Measurements from ENCODE around the gene TRAPPC2L. TPM values are rescaled to one million over a fixed set of nuclear protein-coding genes. Genes with fewer than 3 reads are reported as not detected.
A peak's percentile ranks its signal among the peaks of the same experiment; 100 is the strongest.

The TRAPPC2L gene
- total and polyA plus RNA-seq, 12 donors = 37.5 to 63.3 (median 50.9) TPM

- H3K27ac ChIP-seq = peak overlapping the region; percentile 87 to 97 (median 94)
- DNase-seq = peak; percentile 72 to 80
- peak in 1 of 9 donors; percentile 10 for TF ChIP-seq CTCF (IDR thresholded peaks at IDR 0.05)
- H3K4me1 ChIP-seq = peaks cover 12 to 40% (median 30%) of the 10 kb centered on the region in 9 donors
- no peaks in the 10 kb centered on the region for H3K9me3 ChIP-seq
- H3K36me3 ChIP-seq = peaks cover 0 to 30% (median 0%) of the 10 kb centered on the region in 9 donors
- 4 to 5% methylated on average over 62 to 65 of the region's 65 CpGs for WGBS, 2 donors
- H3K4me3 ChIP-seq = peak overlapping the region; percentile 43 to 94 (median 80)
- intact Hi-C loops (cut with DNase I) = loop anchor here in 8 of 10 donors (2.0 to 10.0 kb wide), 9 partner anchors 46 to 406 kb away; partner anchors contain the start of genes GALNS (in 4 of the 8), TRAPPC2L (in 4 of the 8), CDH15 (in 2 of the 8) and ZNF778 (in 1 of the 8)
- ATAC-seq = peak; percentile 71 to 84 (median 81)
- no peaks in the 10 kb centered on the region for H3K27me3 ChIP-seq
Observed at GRCh38 chr16:88810912-88811768, 45.8 kb upstream of the TRAPPC2L start.

- Histone ChIP-seq H3K27me3 (no peaks in the 10 kb centered on the region), H3K9me3 (no peaks in the 10 kb centered on the region), H3K36me3 (peaks cover 0 to 26% (median 0%) of the 10 kb centered on the region in 9 donors), H3K27ac (peak within 1 kb of the TSS; percentile 87 to 97 (median 94)), H3K4me3 (peak within 1 kb of the TSS; percentile 43 to 94 (median 80)), H3K4me1 (peaks cover 12 to 40% (median 30%) of the 10 kb centered on the region in 9 donors)
- peak; percentile 90 to 96 (median 94) for ATAC-seq
- DNase-seq = peak; percentile 94 to 97
- WGBS, 2 donors = 0% methylated on average over 83 to 84 of the region's 84 CpGs
- intact Hi-C loops (cut with DNase I) = loop anchor here in 8 of 10 donors (1.0 to 10.0 kb wide), 10 partner anchors 45 to 405 kb away; partner anchors contain the start of genes GALNS (in 4 of the 8), TRAPPC2L (in 4 of the 8), CDH15 (in 2 of the 8) and ZNF778 (in 1 of the 8)
- peak in 6 of 9 donors; percentile 29 to 63 (median 54) for TF ChIP-seq CTCF (IDR thresholded peaks at IDR 0.05)
Observed at GRCh38 chr16:88811769-88812512, 45.0 kb upstream of the TRAPPC2L start, which contains the start of gene APRT. Gene APRT, minus strand, starts transcription at chr16:88811928. Its CDS starts 29 bp downstream, at chr16:88811899.

- no peaks in the 10 kb centered on the region for H3K27me3 ChIP-seq
- H3K4me1 ChIP-seq = peaks cover 12 to 40% (median 30%) of the 10 kb centered on the region in 9 donors
- WGBS, 2 donors = 47 to 48% methylated on average over 37 of the region's 37 CpGs
- DNase-seq = peak in 1 of 2 donors; percentile 69
- H3K9me3 ChIP-seq = no peaks in the 10 kb centered on the region
- peak overlapping the region; percentile 87 to 97 (median 94) for H3K27ac ChIP-seq
- peak in 3 of 8 donors; percentile 0 to 10 (median 2) for ATAC-seq
- peak overlapping the region; percentile 43 to 94 (median 80) for H3K4me3 ChIP-seq
- intact Hi-C loops (cut with DNase I) = loop anchor here in 8 of 10 donors (1.0 to 10.0 kb wide), 10 partner anchors 45 to 405 kb away; partner anchors contain the start of genes TRAPPC2L (in 4 of the 8), GALNS (in 3 of the 8), CDH15 (in 2 of the 8) and ZNF778 (in 1 of the 8)
- peak in 2 of 9 donors; percentile 5 to 15 for TF ChIP-seq CTCF (IDR thresholded peaks at IDR 0.05)
- peaks cover 0 to 26% (median 0%) of the 10 kb centered on the region in 9 donors for H3K36me3 ChIP-seq
Observed at GRCh38 chr16:88812513-88813268, 44.2 kb upstream of the TRAPPC2L start.

All from heart right ventricle (tissue), 16 donors.